Osteoblast (primary cell): ENCODE data around the gene COL4A6. TPM values are rescaled to one million over a fixed set of nuclear protein-coding genes. Genes with fewer than 3 reads are reported as not detected.
"Not testable (repeated sequence)": the region's sequence is repeated elsewhere in the genome, so short reads cannot be mapped to it uniquely, and the experiment has no call there.

Experiments used
- DNase-seq: peaks from one replicate; pipeline ENCODE4 v3.0.0; 2011; ENCODE audit warnings: low spot score, mixed read lengths; ENCODE audit not compliant: insufficient read length; ENCODE audit errors: missing footprints
- H2AFZ ChIP-seq: 2 replicates; pipeline ENCODE4 v1.6.0; 2011; ENCODE audit warnings: mild to moderate bottlenecking, low read length
- H3K27ac ChIP-seq: 2 replicates; pipeline ENCODE4 v1.5.1; 2011; ENCODE audit warnings: mild to moderate bottlenecking, low read depth, low read length, moderate library complexity
- H3K27me3 ChIP-seq: 2 replicates; pipeline ENCODE4 v1.6.0; 2012; ENCODE audit warnings: mild to moderate bottlenecking, control low read depth, inconsistent platforms, low read length, moderate library complexity; ENCODE audit not compliant: insufficient read depth
- H3K36me3 ChIP-seq: 2 replicates; pipeline ENCODE4 v1.5.1; 2011; ENCODE audit warnings: mild to moderate bottlenecking, low read length, control low read depth, moderate library complexity; ENCODE audit not compliant: insufficient read depth
- H3K4me1 ChIP-seq: 2 replicates; pipeline ENCODE4 v1.5.1; 2011; ENCODE audit warnings: mild to moderate bottlenecking, low read length, control low read depth, moderate library complexity; ENCODE audit not compliant: insufficient read depth
- H3K4me2 ChIP-seq: 2 replicates; pipeline ENCODE4 v1.6.0; 2011; ENCODE audit warnings: mild to moderate bottlenecking, low read length; ENCODE audit not compliant: insufficient read depth
- H3K4me3 ChIP-seq: fragments of 200-600 bp; sonication (generic); 3 replicates; pipeline ENCODE4 v1.5.1; 2012; ENCODE audit warnings: mild to moderate bottlenecking, low read length, inconsistent platforms; ENCODE audit not compliant: insufficient read depth
- H3K79me2 ChIP-seq: 2 replicates; pipeline ENCODE4 v1.6.0; 2012; ENCODE audit warnings: mild to moderate bottlenecking, low read length, control low read depth, inconsistent platforms; ENCODE audit not compliant: insufficient read depth
- H3K9me3 ChIP-seq: 2 replicates; pipeline ENCODE4 v1.5.1; 2011; ENCODE audit warnings: low read depth, low read length, control low read depth
- H4K20me1 ChIP-seq: 2 replicates; pipeline ENCODE4 v1.6.0; 2012; ENCODE audit warnings: mild to moderate bottlenecking, low read length, control low read depth; ENCODE audit not compliant: insufficient read depth
- CTCF ChIP-seq: IDR thresholded peaks from 2 replicates; pipeline ENCODE4 v1.5.1; 2011; ENCODE audit warnings: mild to moderate bottlenecking, low read depth, low read length, moderate library complexity; ENCODE audit errors: extremely low read depth
- total RNA-seq: library from RNA; depleted of rRNA; stranded (reverse); fragments of >200 nt; gene quantifications from 2 replicates; pipeline ENCODE4 v1.2.3, GENCODE V29; 2012

Gene COL4A6
- total RNA-seq, 1 donor: not detected

- Histone ChIP-seq H3K79me2 (no peaks in the 10 kb centered on the region), H3K9me3 (no peaks in the 10 kb centered on the region), H3K4me2 (no peak overlapping the region), H4K20me1 (no peaks in the 10 kb centered on the region), H3K36me3 (no peaks in the 10 kb centered on the region), H2AFZ (no peak overlapping the region), H3K27ac (no peak overlapping the region), H3K27me3 (peaks cover 4% of the 10 kb centered on the region), H3K4me3 (no peak overlapping the region), H3K4me1 (no peaks in the 10 kb centered on the region)
- DNase-seq: no peak
- TF ChIP-seq CTCF: no peak
These were observed 41.2 kb downstream of the COL4A6 start for GRCh38 chrX:108396986-108397385.

- peaks cover 4% of the 10 kb centered on the region for H3K27me3 ChIP-seq
- no peak for DNase-seq
- no peaks in the 10 kb centered on the region for H3K79me2 ChIP-seq
- no peak overlapping the region for H3K4me3 ChIP-seq
- no peaks in the 10 kb centered on the region for H3K36me3 ChIP-seq
- H3K27ac ChIP-seq: no peak overlapping the region
- no peak overlapping the region for H3K4me2 ChIP-seq
- TF ChIP-seq CTCF: no peak
- no peaks in the 10 kb centered on the region for H4K20me1 ChIP-seq
- H2AFZ ChIP-seq: no peak overlapping the region
- no peaks in the 10 kb centered on the region for H3K9me3 ChIP-seq
- no peaks in the 10 kb centered on the region for H3K4me1 ChIP-seq
These were observed 41.9 kb downstream of the COL4A6 start for GRCh38 chrX:108396188-108396891.

GRCh38 chrX:108390976-108391717, 47.1 kb downstream of the COL4A6 start:
- not testable (repeated sequence) for H3K4me2 ChIP-seq, H3K9me3 ChIP-seq, DNase-seq, H3K4me1 ChIP-seq, H3K27me3 ChIP-seq, H3K79me2 ChIP-seq, H4K20me1 ChIP-seq, H3K36me3 ChIP-seq, H3K4me3 ChIP-seq, H2AFZ ChIP-seq, H3K27ac ChIP-seq

GRCh38 chrX:108384783-108385182, 53.4 kb downstream of the COL4A6 start:
- no peaks in the 10 kb centered on the region for H3K9me3 ChIP-seq
- no peaks in the 10 kb centered on the region for H3K4me1 ChIP-seq
- no peaks in the 10 kb centered on the region for H3K36me3 ChIP-seq
- no peaks in the 10 kb centered on the region for H4K20me1 ChIP-seq
- no peak for TF ChIP-seq CTCF
- no peak overlapping the region for H3K4me2 ChIP-seq
- no peak for DNase-seq
- no peak overlapping the region for H3K4me3 ChIP-seq
- no peak overlapping the region for H3K27ac ChIP-seq
- no peak overlapping the region for H2AFZ ChIP-seq
- H3K27me3 ChIP-seq: no peaks in the 10 kb centered on the region
- no peaks in the 10 kb centered on the region for H3K79me2 ChIP-seq
